HG03139 (cell line): ENCODE data around the gene CRACDL.

Source experiments
- ATAC-seq: cut with Tn5 transposase; IDR thresholded peaks from one replicate; pipeline ENCODE4 v1.9.1; 2021; ENCODE audit not compliant: unreplicated experiment

Gene CRACDL

GRCh38 chr2:98935777-98936352 lies at the start of gene CRACDL:
CRACDL (minus strand) TSS chr2:98936225; CDS start chr2:98846800, 89,425 bp downstream.
- ATAC-seq = no peak

- no peak for ATAC-seq
These were observed 39.6 kb upstream of the CRACDL start for GRCh38 chr2:98975611-98976010.

GRCh38 chr2:98972582-98973167 lies 36.6 kb upstream of the CRACDL start:
- ATAC-seq = no peak

DNA sequence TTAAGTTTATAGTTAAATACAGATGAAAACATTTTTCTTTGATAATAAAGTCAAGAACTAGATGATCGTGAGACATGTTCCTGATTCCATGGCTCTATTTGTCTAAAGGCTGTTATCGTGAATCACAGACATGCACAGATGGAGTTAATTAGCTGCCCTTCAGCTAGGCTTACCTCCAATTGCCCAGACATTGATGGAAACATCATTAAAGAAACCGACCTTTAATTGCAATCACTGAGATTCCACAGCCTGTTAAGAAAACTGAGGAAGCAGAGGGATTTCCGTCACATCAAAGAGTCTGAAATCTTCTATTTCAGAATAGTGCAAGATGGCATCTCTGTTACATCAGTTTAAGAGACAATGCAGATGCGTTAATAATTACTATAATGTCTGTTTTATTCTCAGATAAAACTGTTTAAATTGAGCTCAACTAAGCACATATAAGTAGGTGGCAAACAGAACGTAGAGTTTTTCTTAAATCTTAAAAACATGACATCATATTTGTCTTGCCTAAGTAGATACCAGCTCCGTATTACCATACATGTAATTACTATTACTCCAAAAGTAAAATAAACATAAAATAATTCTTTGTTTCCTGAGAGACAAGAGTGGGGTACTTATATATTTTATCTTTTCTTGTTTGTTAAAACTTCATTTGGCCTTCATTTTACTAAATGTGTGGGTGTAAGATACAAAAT lies 23.9 kb upstream of the CRACDL start:
- no peak for ATAC-seq

- ATAC-seq = no peak
These were observed 16.9 kb upstream of the CRACDL start for GRCh38 chr2:98952966-98953365.

DNA sequence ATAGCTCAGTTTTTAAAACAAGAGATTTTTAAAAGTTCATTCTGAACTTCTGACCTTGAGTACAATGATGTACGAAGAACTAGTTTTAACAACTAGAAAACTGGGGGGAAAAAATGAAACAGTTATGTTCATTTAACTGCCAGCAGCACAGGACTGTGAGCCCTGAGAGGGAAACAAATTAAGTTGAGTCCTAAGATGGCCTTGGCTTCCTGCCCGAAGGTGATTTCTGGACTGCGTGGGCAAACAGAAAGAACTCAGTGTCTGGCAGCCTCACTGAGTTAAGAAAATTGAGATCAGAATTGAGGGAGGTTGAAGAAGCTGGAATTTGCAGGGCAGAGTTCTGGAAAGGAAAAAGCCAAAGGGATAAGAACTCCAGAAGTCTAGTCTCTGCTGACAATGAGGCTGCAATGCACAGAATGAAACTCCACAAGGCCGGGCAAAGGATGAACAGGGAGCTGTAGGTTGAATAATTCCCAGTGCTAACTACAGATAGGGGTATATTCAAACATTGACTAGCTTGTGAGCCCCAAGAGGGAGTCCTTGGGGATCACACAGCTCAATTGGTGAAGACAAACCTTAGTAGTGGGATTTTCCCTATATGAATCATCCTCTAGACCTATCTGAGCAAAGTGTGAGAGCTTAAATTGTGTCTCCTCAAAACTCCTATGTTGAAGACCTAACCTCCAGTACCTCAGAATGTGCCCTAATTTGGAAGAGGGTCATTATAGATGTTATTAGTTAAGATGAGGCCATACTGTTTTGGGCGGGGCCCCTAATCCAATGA lies 13.1 kb upstream of the CRACDL start:
- ATAC-seq = no peak

DNA sequence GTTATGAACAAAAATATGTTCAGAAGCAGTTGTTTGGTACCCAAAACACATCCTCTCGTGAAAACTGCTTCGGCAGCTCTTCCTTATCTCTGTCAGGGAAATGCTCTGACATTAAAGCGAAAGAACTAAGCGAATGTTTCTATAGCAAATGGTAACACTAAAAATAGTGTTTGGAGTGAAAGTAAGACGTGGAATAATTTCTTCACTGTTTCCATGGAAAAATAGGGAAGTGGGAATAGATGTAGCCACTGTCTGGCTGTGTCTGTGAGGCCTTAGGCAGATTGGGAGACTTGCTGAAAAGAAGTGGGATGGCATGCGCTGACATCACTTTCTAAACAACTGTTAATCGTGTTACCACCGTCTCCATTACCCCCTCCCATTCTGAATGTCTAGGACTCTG lies 11.5 kb upstream of the CRACDL start:
- no peak for ATAC-seq

DNA sequence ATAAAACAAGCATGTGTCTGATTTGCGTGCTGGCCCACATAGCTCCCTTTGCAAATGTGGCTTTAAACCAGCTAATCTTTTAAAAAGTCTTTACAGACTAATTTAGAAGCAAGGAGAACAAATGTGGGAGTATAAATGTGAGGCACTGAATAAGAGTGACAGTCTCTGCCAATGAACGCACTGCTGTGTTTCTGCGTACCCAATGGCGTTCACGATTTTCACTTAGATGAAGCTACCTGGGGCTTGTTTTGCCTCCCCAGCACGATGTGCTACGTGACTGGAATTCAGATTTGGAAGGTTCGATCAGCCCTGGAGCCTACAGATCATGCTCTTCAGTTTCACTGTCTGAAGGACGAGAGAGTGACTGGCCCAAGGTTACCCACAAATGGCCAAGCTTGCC lies 10.8 kb upstream of the CRACDL start:
- ATAC-seq = no peak

DNA sequence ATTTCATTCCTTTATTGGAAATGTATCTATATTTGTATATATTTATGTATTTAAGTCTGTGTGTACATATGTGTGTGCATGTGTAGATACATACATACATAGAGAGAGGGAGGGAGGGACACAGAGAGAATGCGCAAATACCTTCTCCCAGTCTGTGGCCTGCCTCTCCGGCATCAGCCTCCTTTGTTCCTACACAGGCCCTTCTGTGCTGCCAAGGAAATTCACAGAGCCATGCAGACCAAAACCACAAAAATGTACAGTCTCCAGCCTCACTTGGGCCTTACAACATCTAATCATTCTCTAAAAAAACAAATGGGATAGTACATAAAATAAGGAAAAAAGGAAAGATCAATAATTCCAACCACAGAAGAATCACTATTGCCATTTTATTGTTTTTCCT lies 8.8 kb upstream of the CRACDL start:
- ATAC-seq = no peak

GRCh38 chr2:98940102-98940501 lies 4.1 kb upstream of the CRACDL start:
- ATAC-seq = no peak

DNA sequence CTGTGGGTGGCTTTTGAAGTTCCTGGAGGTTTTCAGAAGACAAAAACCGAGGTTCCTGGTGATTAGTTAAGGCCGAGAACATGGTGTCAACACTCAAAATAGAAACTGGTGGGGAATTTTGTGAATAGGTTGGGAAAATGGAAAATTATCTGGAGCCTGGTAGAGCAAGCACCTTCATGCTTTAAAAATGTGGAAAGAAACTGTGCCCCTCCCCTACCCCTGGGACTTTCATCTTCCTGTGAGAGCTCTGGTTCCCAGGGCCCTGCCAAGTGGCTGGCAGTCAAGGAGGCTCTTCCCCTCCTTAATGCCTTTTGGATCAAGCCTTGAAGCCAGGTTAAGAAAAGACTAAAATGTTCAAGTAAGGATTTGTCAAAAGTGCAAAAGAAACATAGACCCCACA lies 1.9 kb upstream of the CRACDL start:
- ATAC-seq = no peak

DNA sequence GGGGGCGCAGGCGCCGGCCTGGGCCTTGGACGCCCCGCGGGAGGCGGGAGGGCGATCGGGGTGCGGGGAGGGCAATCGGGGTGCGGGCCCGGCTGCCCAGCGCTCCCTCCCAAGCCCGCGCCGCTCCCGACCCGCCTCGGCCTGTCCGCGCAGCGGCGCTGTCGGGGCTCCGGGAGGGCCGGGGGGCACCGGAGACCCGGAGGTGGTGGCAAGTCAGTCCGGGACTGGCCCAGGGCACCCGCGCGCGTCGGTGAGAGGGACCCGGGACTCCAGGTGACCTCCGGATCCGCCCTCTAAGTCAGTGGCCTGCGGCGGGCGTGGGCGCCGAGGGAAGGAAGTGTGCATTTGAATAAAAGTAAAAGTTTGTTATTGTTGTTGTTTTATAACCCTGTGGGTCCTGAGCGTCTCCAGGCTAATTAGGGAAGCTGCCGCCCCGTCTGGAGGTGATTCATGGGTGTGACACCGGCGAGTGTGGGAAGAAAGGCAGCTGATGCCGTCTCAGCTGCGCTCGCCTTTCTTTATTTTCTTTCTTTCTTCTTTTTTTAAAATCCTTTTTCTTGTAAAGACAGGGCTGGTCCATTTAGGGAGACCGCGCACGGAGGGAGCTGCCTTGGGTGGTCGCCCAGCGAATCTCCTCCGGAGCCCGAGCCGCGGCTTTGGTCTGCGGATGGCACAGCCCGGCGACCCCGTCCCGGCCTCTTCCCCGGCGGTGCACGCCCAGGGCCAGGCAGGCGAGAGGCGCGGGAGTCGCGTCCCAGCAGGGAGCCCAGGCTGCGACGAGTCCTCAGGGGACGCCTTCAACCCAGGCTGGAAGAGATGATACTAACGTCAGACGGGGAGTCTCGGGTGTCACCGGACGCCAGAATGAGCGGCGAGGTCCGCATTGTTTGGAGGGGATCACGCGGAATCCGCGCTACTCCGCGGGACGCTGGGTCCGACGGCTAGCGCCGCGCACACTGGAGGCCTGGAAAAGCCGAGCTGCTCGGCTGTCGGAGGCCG lies 627 bp upstream of the CRACDL start:
- no peak for ATAC-seq

DNA sequence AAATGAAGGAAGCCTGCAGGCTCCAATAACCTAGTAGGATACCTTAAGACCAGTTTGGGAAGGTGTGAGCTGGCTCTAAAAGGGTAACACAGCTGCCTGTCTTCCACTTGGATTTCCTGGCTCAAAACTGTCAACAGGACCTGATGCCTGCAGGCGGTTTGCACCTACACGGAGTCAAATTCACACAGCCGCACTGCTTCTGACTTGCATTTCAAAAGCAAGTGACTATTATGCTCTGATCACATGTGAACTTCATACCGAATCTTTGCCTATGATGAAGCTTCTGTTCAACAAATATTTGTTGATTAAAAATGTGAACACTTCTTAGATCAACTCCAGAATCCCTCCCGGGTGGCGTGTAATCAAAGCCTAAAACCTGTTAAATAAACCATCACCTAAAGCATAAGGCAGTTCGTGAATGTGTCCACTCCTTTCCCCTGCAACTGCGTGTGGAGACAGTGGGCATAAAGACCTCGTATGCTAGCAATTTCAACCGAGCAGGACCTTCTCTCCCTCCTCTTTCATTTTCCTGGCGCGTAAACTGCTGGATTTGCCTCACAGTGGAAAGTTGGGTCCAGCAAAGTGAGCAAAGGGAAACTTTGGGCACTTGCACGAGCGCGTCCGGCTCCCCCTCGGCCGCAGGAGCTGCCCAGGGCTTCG lies 784 bp downstream of the CRACDL start:
- ATAC-seq = no peak

DNA sequence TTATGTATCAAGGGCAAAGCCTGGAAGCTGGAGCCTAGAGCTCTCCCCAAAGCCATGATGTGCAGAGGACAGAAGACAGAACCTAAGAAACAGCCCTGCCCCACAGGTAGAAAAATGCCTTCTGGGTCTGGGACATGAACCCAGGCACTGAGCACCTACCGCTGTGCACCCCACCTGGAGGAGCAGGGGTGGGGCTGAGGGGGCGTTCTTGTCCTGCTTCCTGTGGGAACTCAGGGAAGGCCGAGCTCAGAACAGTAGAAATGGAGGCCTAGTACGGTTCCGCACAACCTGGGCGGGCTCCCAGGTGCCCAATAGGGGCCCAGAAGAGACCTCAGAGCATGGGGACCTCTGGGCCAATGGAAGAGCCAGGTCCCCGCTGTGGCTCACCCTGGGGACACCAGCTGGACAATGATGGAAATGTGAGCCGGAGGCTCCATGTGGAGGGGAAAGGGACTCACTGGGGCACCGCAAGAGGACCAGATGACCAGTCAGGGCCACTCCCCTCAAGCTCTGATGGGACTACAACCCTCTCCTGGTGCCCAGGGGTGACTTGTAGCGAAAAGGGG lies 3.2 kb downstream of the CRACDL start:
- ATAC-seq = no peak

- no peak for ATAC-seq
These were observed 3.9 kb downstream of the CRACDL start for GRCh38 chr2:98932164-98932563.

- no peak for ATAC-seq
These were observed 4.4 kb downstream of the CRACDL start for GRCh38 chr2:98931596-98931995.

DNA sequence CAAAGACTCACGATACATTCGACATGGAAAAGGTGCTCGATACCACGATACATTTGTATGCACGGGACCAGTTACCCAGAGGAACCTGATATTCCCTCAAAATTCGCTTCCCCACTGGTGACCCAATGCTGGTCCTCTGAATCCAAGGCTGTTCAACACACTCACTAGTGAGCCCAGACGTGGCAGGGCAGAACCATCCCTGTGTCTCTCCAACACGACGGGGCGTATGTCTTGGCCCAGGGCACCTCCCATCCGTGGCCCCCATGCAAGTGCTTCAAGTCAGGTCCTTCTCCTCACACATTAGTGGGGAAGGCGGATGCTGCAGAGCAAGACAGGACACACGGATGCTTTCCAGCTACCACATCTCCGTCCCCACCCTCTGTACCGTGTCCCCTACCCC lies 6.1 kb downstream of the CRACDL start:
- ATAC-seq = no peak

DNA sequence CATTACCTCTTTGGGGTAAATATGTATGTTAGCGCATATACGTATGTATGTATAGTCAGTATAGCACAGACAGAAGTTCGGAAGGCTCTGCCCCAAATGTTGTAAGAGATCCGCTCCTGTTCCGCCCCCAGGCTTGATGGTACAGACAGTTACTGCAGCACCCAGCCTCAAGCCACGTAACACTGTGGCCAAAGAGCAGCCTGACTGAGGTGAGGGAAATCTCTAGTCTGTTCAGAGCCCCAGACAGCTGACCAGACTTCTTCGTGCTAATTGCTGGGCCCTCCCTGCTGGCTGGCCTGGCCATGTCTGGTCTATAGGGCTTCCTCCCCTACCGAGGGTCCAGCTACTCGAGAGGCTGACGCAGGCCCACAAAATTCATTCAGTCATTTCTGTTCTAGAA lies 7.8 kb downstream of the CRACDL start:
- no peak for ATAC-seq

- ATAC-seq = no peak
These were observed 9.0 kb downstream of the CRACDL start for GRCh38 chr2:98927027-98927426.

- no peak for ATAC-seq
These were observed 9.4 kb downstream of the CRACDL start for GRCh38 chr2:98926601-98927000.
